Measurements from ENCODE around the gene VWA5A.

DNA sequence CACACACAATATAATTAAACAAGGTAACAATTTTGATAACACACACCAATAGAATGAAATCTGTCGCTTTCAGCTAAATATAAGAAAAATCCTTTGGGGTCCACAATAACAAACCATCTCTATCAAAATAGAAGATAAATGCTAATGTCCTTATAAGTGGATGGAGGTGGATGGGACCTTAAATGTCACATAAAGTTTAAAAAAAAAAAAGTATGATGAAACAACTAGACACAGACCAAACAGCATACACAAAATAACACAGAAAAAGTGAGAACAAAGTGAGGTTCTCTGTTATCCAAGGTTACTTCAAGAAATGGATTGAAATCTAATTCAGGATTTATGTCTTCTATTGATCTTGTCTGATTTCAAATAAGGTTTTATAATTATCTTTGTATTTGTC lies 57.3 kb downstream of the VWA5A start:
- TF ChIP-seq, protein P1, sequence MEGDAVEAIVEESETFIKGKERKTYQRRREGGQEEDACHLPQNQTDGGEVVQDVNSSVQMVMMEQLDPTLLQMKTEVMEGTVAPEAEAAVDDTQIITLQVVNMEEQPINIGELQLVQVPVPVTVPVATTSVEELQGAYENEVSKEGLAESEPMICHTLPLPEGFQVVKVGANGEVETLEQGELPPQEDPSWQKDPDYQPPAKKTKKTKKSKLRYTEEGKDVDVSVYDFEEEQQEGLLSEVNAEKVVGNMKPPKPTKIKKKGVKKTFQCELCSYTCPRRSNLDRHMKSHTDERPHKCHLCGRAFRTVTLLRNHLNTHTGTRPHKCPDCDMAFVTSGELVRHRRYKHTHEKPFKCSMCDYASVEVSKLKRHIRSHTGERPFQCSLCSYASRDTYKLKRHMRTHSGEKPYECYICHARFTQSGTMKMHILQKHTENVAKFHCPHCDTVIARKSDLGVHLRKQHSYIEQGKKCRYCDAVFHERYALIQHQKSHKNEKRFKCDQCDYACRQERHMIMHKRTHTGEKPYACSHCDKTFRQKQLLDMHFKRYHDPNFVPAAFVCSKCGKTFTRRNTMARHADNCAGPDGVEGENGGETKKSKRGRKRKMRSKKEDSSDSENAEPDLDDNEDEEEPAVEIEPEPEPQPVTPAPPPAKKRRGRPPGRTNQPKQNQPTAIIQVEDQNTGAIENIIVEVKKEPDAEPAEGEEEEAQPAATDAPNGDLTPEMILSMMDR (IDR thresholded peaks at IDR 0.05): no peak
- TF ChIP-seq POLR2A (IDR thresholded peaks at IDR 0.05): no peak

Data from uterus (tissue), 2 donors.